Stimulated activated naive B cell treated with anti-CD40 and anti-IgM and Interleukin-4, amounts not matched to agents 10 μg/mL and 1 μg/mL and 100 μg/mL, for 72 hours (primary cell): ENCODE results near the gene CLNS1A.
A peak's percentile ranks its signal among the peaks of the same experiment; 100 is the strongest.
"Not testable (repeated sequence)": the region's sequence is repeated elsewhere in the genome, so short reads cannot be mapped to it uniquely, and the experiment has no call there.

Source experiments
- ATAC-seq, 2 donors: fragments of 150-1000 bp; cut with Tn5 transposase; replicated peaks; 2 replicates each; pipeline ENCODE4 v1.10.0; 2021; ENCODE audit warnings: moderate library complexity in 1 of 2
- DNase-seq: peaks from one replicate; pipeline ENCODE4 v3.0.0; 2021
- H3K27ac Mint-ChIP-seq: one replicate; pipeline ENCODE4 v1.8.0; 2022; ENCODE audit warnings: mild to moderate bottlenecking, mixed read lengths
- H3K27me3 Mint-ChIP-seq, 2 donors: one replicate each; pipeline ENCODE4 v1.8.0; 2022; ENCODE audit warnings: mixed read lengths in 2 of 2
- H3K36me3 Mint-ChIP-seq, 2 donors: one replicate each; pipeline ENCODE4 v1.8.0; 2022; ENCODE audit warnings: mixed read lengths in 2 of 2, mild to moderate bottlenecking in 1 of 2
- H3K4me1 Mint-ChIP-seq, 2 donors: one replicate each; pipeline ENCODE4 v1.8.0; 2022; ENCODE audit warnings: mixed read lengths in 2 of 2, mild to moderate bottlenecking in 1 of 2
- H3K4me3 Mint-ChIP-seq, 2 donors: one replicate each; pipeline ENCODE4 v1.8.0; 2022; ENCODE audit warnings: mild to moderate bottlenecking in 2 of 2, mixed read lengths in 2 of 2, moderate library complexity in 1 of 2
- H3K9me3 Mint-ChIP-seq, 2 donors: one replicate each; pipeline ENCODE4 v1.8.0; 2022; ENCODE audit warnings: mixed read lengths in 2 of 2, mild to moderate bottlenecking in 1 of 2

CLNS1A gene

DNA sequence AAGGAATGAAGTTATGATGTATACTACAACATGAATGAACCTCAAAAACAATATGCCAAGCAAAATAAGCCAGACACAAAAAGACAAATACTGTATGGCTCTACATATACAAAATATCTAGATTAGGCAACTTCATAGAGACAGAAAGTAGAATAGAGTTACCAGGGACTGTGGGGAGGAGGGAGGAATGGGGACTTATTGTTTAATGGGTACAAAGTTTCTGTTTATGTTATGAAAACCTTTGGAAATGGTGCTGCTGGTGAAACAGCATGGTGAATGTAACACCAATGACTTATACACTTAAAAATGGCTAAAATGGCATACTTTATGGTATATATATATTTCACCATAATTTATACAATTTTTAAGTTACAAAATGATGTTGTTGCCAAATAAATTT is 43.7 kb downstream of the CLNS1A start:
- Mint-ChIP-seq H3K27ac (no peak overlapping the region), H3K4me3 (no peak overlapping the region), H3K36me3 (peaks cover 4 to 10% of the 10 kb centered on the region in 2 donors), H3K27me3 (peaks cover under 1 to 4% of the 10 kb centered on the region in 2 donors), H3K9me3 (no peaks in the 10 kb centered on the region), H3K4me1 (peaks cover 10 to 16% of the 10 kb centered on the region in 2 donors)
- DNase-seq, result no peak
- no peak for ATAC-seq

DNA sequence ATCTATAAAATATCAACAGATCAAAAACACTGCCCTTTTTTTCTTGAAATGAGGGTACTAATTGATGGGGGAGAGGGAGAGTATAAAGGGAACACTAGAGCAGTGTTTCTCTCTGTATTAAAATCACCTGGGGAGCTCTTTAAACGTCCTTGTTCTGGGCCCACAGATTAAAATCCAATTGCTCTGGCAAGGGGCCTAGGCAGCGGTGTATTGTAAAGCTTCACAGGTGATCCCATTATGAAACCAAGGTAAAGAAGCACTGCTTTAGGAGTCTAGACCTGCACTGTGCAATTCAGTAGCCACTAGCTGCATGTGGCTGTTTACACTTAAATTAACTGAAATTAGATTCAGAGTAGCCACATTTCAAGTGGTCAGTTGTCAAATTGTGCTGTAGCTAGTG is 44.9 kb downstream of the CLNS1A start:
- Mint-ChIP-seq H3K27ac (no peak overlapping the region), H3K4me1 (peaks cover 13 to 20% of the 10 kb centered on the region in 2 donors), H3K36me3 (peaks cover 3 to 5% of the 10 kb centered on the region in 2 donors), H3K9me3 (no peaks in the 10 kb centered on the region), H3K4me3 (no peak overlapping the region), H3K27me3 (peaks cover 3 to 8% of the 10 kb centered on the region in 2 donors)
- ATAC-seq, result no peak
- no peak for DNase-seq

- Mint-ChIP-seq H3K36me3 (peaks cover under 1 to 3% of the 10 kb centered on the region in 2 donors), H3K9me3 (no peaks in the 10 kb centered on the region), H3K27me3 (peaks cover 13 to 20% of the 10 kb centered on the region in 2 donors), H3K4me1 (peaks cover 13 to 20% of the 10 kb centered on the region in 2 donors), H3K4me3 (peak overlapping the region; percentile 83 to 93), H3K27ac (peak overlapping the region; percentile 75)
- peak; percentile 21 for DNase-seq
- peak; percentile 31 to 37 for ATAC-seq
Observed at GRCh38 chr11:77590194-77590782, 47.3 kb downstream of the CLNS1A start.

DNA sequence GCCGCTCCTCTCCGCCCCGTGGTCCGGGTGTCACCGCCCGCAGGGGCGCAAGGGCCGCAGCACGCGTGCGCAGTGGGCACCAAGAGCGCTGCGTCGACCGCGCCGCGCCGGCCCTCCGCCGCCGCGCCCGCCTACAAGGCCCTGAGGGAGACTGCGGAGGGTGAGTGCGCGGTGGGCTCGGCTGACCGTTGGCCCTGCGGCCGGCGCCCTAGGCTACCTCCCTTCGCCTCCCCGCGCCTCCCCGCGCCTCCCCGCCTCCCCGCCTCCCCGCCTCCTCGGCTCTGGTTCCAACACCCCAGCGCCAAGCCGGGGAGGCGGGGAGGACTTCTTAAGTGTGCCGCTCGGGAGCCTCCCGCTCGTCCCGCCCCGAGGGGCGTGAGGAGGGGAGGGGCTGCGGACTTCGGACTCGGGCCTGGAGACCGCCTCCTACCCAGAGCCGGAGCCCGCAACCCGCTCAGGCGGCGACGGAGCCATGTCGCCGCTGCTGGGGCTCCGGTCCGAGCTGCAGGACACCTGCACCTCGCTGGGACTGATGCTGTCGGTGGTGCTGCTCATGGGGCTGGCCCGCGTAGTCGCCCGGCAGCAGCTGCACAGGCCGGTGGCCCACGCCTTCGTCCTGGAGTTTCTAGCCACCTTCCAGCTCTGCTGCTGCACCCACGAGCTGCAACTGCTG is 47.9 kb downstream of the CLNS1A start, which contains the start of gene AQP11:
Gene AQP11, plus strand, starts transcription at position 433 of the 673 bp plus-strand sequence. Its CDS starts 40 bp downstream, at position 473.
- no peaks in the 10 kb centered on the region for H3K9me3 Mint-ChIP-seq
- peak within 1 kb of the TSS; percentile 75 for H3K27ac Mint-ChIP-seq
- ATAC-seq (peak; percentile 88 to 89), DNase-seq (peak; percentile 78)
- peak within 1 kb of the TSS; percentile 93 to 97 for H3K4me3 Mint-ChIP-seq
- H3K27me3 Mint-ChIP-seq, result peaks cover 16 to 23% of the 10 kb centered on the region in 2 donors
- peaks cover 13 to 20% of the 10 kb centered on the region in 2 donors for H3K4me1 Mint-ChIP-seq
- H3K36me3 Mint-ChIP-seq, result peaks cover 0 to 3% of the 10 kb centered on the region in 2 donors

DNA sequence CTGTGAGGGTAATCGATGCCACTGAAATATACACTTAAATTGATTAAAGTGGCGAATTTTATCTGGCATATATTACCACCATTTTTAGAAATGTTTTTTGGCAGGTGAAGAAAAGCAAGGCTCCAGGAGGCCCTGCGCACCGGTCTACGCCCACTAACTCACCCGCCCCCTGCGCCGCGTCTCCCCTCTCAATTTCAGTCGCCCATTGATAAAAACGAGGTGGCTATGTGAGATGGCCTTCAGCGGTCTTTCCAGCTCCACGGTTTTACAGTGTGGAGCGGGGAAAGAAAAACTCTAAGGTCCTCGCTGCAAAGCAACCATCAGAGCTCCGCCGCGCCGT is 48.4 kb downstream of the CLNS1A start:
- Mint-ChIP-seq H3K4me3 (peak overlapping the region; percentile 93 to 97), H3K9me3 (no peaks in the 10 kb centered on the region), H3K27ac (peak overlapping the region; percentile 42), H3K36me3 (peaks cover 0 to 3% of the 10 kb centered on the region in 2 donors), H3K4me1 (peaks cover 13 to 20% of the 10 kb centered on the region in 2 donors), H3K27me3 (peaks cover 16 to 23% of the 10 kb centered on the region in 2 donors)
- ATAC-seq, result peak; percentile 33 to 42
- no peak for DNase-seq

GRCh38 chr11:77580712-77581337 is 56.8 kb downstream of the CLNS1A start:
- peaks cover 9% of the 10 kb centered on the region in 2 donors for H3K27me3 Mint-ChIP-seq
- H3K4me3 Mint-ChIP-seq, result no peak overlapping the region
- peaks cover 0 to 2% of the 10 kb centered on the region in 2 donors for H3K9me3 Mint-ChIP-seq
- no peak overlapping the region for H3K27ac Mint-ChIP-seq
- peaks cover 0 to 1% of the 10 kb centered on the region in 2 donors for H3K4me1 Mint-ChIP-seq
- peaks cover 0 to 4% of the 10 kb centered on the region in 2 donors for H3K36me3 Mint-ChIP-seq
- ATAC-seq (no peak), DNase-seq (no peak)

DNA sequence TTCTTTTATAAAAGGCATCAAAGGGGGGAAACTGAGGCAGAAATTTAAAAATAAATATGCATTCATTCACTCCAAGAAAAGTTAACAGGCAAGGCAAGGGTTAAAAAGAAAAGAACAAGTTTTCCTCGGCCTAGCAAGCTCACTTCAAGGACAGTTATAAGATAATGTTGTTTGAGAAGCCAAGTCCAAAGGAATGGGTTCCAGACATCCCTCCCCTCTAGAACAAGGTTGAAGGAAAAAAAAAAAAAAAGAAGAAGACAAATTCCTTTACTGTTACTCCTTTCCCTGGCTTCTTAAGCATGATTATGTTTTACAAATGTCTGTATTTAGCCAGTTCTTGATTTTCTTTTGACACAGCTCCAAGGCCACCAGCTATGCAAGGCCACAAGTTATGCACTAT is 62.2 kb downstream of the CLNS1A start:
- not testable (repeated sequence) for H3K27ac Mint-ChIP-seq, DNase-seq, H3K9me3 Mint-ChIP-seq, H3K36me3 Mint-ChIP-seq, ATAC-seq, H3K4me3 Mint-ChIP-seq, H3K27me3 Mint-ChIP-seq, H3K4me1 Mint-ChIP-seq

DNA sequence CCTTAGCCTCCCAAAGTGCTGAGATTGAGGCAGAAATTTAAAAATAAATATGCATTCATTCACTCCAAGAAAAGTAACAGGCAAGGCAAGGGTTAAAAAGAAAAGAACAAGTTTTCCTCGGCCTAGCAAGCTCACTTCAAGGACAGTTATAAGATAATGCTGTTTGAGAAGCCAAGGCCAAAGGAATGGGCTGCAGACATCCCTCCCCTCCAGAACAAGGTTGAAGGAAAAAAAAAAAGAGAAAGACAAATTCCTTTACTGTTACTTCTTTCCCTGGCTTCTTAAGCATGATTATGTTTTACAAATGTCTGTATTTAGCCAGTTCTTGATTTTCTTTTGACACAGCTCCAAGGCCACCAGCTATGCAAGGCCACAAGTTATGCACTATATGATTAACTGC is 66.7 kb downstream of the CLNS1A start:
- not testable (repeated sequence) for H3K27ac Mint-ChIP-seq, H3K4me3 Mint-ChIP-seq, H3K4me1 Mint-ChIP-seq, H3K9me3 Mint-ChIP-seq, H3K36me3 Mint-ChIP-seq, DNase-seq, ATAC-seq
- H3K27me3 Mint-ChIP-seq, result peaks cover 0 to 12% of the 10 kb centered on the region in 2 donors

GRCh38 chr11:77569676-77570070 is 67.9 kb downstream of the CLNS1A start:
- Mint-ChIP-seq H3K27me3 (peaks cover 0 to 12% of the 10 kb centered on the region in 2 donors), H3K27ac (no peak overlapping the region), H3K4me1 (no peaks in the 10 kb centered on the region), H3K4me3 (no peak overlapping the region), H3K9me3 (no peaks in the 10 kb centered on the region), H3K36me3 (no peaks in the 10 kb centered on the region)
- ATAC-seq, result no peak
- no peak for DNase-seq

GRCh38 chr11:77568916-77569675 is 68.5 kb downstream of the CLNS1A start:
- no peaks in the 10 kb centered on the region for H3K9me3 Mint-ChIP-seq
- no peaks in the 10 kb centered on the region for H3K36me3 Mint-ChIP-seq
- H3K4me1 Mint-ChIP-seq, result no peaks in the 10 kb centered on the region
- no peak overlapping the region for H3K27ac Mint-ChIP-seq
- H3K4me3 Mint-ChIP-seq, result no peak overlapping the region
- peaks cover 0 to 12% of the 10 kb centered on the region in 2 donors for H3K27me3 Mint-ChIP-seq
- DNase-seq (no peak), ATAC-seq (no peak)

- ATAC-seq, result no peak
- peaks cover 0 to 12% of the 10 kb centered on the region in 2 donors for H3K27me3 Mint-ChIP-seq
- H3K27ac Mint-ChIP-seq, result no peak overlapping the region
- no peaks in the 10 kb centered on the region for H3K36me3 Mint-ChIP-seq
- DNase-seq, result no peak
- H3K9me3 Mint-ChIP-seq, result no peaks in the 10 kb centered on the region
- H3K4me3 Mint-ChIP-seq, result no peak overlapping the region
- H3K4me1 Mint-ChIP-seq, result no peaks in the 10 kb centered on the region
Observed at GRCh38 chr11:77568306-77568705, 69.3 kb downstream of the CLNS1A start.
